ENCODE measurements around the gene GCN1.

Gene GCN1

DNA sequence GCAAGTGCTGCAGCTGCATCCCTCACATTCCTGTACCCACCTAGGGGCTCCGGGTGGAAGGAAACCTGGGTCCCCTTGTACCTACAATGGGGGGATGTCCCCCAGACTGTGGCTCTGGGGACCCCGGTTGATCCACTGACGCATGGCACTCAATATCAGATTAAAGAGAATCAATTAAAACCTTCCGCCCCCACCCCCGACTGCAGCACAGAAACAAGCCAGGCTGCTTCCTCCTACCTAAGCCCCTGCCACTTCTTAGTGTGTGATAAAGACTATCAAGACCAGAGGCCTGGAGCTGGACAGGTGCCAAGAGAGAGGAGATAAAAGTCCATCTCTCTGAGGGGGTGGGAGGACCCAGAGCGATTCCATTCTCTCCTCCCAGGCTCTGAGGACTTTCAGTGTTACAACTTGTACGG is 34.6 kb upstream of the GCN1 start:
- H3K27ac ChIP-seq (ENCODE audit: low read depth, low read length) = peak overlapping the region; percentile 51
- no peaks in the 10 kb centered on the region for H3K9me3 ChIP-seq (ENCODE audit: control insufficient read depth in 1 of 2, low read length in 2 of 2)
- H3K9ac ChIP-seq (ENCODE audit: low read depth in 1 of 2, low read length in 2 of 2) = peak overlapping the region; percentile 52 to 56
- no peaks in the 10 kb centered on the region for H3K27me3 ChIP-seq (ENCODE audit: control insufficient read depth in 1 of 2, insufficient read depth in 2 of 2, low read length in 2 of 2)
- H3K4me1 ChIP-seq (ENCODE audit: control insufficient read depth in 1 of 2, insufficient read depth in 2 of 2, low read length in 2 of 2) = peaks cover 90 to 96% of the 10 kb centered on the region in 2 donors
- no peaks in the 10 kb centered on the region for H3K36me3 ChIP-seq (ENCODE audit: control insufficient read depth in 1 of 2, insufficient read depth in 2 of 2, low read length in 2 of 2)
- peak overlapping the region; percentile 59 to 62 for H3K4me3 ChIP-seq (ENCODE audit: low read depth in 1 of 2, low read length in 2 of 2)

GRCh38 chr12:120228291-120229070 is 34.0 kb upstream of the GCN1 start:
- Histone ChIP-seq H3K4me3 (ENCODE audit: low read depth in 1 of 2, low read length in 2 of 2) (peak overlapping the region; percentile 59 to 62), H3K27ac (ENCODE audit: low read depth, low read length) (peak overlapping the region; percentile 58), H3K27me3 (ENCODE audit: control insufficient read depth in 1 of 2, insufficient read depth in 2 of 2, low read length in 2 of 2) (no peaks in the 10 kb centered on the region), H3K9ac (ENCODE audit: low read depth in 1 of 2, low read length in 2 of 2) (peak overlapping the region; percentile 18 to 51), H3K36me3 (ENCODE audit: control insufficient read depth in 1 of 2, insufficient read depth in 2 of 2, low read length in 2 of 2) (peaks cover 4 to 5% of the 10 kb centered on the region in 2 donors), H3K4me1 (ENCODE audit: control insufficient read depth in 1 of 2, insufficient read depth in 2 of 2, low read length in 2 of 2) (peaks cover 96% of the 10 kb centered on the region in 2 donors), H3K9me3 (ENCODE audit: control insufficient read depth in 1 of 2, low read length in 2 of 2) (no peaks in the 10 kb centered on the region)

- H3K4me1 ChIP-seq (ENCODE audit: control insufficient read depth in 1 of 2, insufficient read depth in 2 of 2, low read length in 2 of 2) = peaks cover 94% of the 10 kb centered on the region in 2 donors
- no peaks in the 10 kb centered on the region for H3K9me3 ChIP-seq (ENCODE audit: control insufficient read depth in 1 of 2, low read length in 2 of 2)
- H3K27me3 ChIP-seq (ENCODE audit: control insufficient read depth in 1 of 2, insufficient read depth in 2 of 2, low read length in 2 of 2) = no peaks in the 10 kb centered on the region
- H3K27ac ChIP-seq (ENCODE audit: low read depth, low read length) = peak overlapping the region; percentile 58
- H3K36me3 ChIP-seq (ENCODE audit: control insufficient read depth in 1 of 2, insufficient read depth in 2 of 2, low read length in 2 of 2) = peaks cover 5 to 9% of the 10 kb centered on the region in 2 donors
- peak overlapping the region; percentile 18 to 51 for H3K9ac ChIP-seq (ENCODE audit: low read depth in 1 of 2, low read length in 2 of 2)
- peak overlapping the region in 1 of 2 donors; percentile 62 for H3K4me3 ChIP-seq (ENCODE audit: low read depth in 1 of 2, low read length in 2 of 2)
Measured at GRCh38 chr12:120228041-120228290, 33.5 kb upstream of the GCN1 start.

DNA sequence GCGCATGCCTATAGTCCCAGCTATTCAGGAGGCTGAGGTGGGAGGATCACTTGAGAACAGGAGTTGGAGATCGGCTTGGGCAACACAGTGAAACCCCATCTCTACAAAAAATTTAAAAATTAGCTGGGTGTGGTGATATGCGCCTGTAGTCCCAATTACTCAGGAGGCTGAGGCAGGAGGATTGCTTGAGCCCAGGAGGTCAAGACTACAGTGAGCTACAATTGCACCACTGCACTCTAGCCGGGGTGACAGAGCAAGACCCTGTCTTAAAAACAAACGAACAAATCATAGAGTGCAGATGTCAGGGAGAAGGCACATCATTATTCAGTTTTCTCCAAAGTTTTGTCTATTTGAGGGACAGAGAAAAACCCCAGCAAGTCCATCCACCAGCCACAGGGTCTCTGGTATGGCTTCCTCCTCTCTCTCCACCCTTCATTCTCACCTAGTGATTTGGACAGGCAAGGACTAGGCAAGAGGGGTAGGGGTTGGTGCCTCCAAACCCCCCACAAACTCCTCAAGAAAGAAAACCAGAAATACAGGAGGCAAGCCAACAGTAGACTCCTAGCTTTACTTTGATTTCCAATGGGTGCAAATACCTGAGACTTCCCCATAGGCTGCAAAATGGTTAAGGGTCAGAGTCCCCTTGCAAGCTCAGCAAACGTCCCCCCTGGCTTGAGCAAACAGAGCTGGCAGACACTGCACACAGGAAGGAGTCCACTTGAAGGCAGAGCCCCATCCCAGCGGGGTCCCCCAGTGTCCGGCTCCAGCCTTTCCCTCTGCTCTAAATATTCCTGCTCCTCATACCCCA is 32.9 kb upstream of the GCN1 start:
- Histone ChIP-seq H3K36me3 (ENCODE audit: control insufficient read depth in 1 of 2, insufficient read depth in 2 of 2, low read length in 2 of 2) (peaks cover 8 to 14% of the 10 kb centered on the region in 2 donors), H3K9ac (ENCODE audit: low read depth in 1 of 2, low read length in 2 of 2) (peak overlapping the region; percentile 18 to 51), H3K27ac (ENCODE audit: low read depth, low read length) (peak overlapping the region; percentile 58), H3K4me3 (ENCODE audit: low read depth in 1 of 2, low read length in 2 of 2) (peak overlapping the region in 1 of 2 donors; percentile 62), H3K4me1 (ENCODE audit: control insufficient read depth in 1 of 2, insufficient read depth in 2 of 2, low read length in 2 of 2) (peaks cover 88 to 89% of the 10 kb centered on the region in 2 donors), H3K9me3 (ENCODE audit: control insufficient read depth in 1 of 2, low read length in 2 of 2) (no peaks in the 10 kb centered on the region), H3K27me3 (ENCODE audit: control insufficient read depth in 1 of 2, insufficient read depth in 2 of 2, low read length in 2 of 2) (no peaks in the 10 kb centered on the region)

DNA sequence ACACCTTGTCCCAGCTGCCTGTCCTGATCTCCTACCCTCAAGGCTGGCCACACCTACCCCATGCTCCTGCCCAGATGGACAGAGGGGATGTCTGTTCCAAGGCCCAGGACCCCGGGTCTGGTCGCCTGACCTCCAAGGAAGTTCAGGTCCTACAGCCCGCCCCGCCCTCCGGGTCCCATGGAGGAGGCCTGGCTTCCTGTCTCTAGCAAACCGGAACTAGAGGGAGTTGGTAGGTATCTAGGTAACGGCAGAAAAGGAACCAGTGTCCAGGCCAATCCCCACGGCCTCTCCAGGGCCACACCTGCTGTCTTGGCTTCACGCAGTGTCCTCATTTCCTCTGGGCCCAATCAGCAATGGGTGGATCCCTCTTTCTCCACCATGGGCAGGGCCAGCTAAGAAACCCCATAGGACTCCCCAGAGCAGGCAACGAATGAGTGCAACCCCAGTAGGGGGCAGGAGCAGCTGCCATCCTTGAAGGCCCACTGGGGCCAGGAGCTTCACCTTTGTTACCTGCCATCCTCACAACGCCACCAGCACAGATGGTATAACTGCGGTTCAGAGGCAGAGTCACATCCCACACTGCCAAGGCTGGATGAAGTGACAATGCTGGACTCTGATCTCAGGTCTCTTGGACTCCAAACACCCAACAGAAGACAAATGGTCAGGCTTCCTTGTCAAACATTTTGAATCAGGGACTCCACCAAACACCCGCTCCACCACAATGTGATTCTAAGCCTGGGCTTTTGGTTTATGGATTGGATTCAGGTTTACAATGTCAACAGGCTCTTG is 31.5 kb upstream of the GCN1 start:
- Histone ChIP-seq H3K9ac (ENCODE audit: low read depth in 1 of 2, low read length in 2 of 2) (peak overlapping the region; percentile 76 to 82), H3K27ac (ENCODE audit: low read depth, low read length) (peak overlapping the region; percentile 89), H3K4me1 (ENCODE audit: control insufficient read depth in 1 of 2, insufficient read depth in 2 of 2, low read length in 2 of 2) (peaks cover 75% of the 10 kb centered on the region in 2 donors)

DNA sequence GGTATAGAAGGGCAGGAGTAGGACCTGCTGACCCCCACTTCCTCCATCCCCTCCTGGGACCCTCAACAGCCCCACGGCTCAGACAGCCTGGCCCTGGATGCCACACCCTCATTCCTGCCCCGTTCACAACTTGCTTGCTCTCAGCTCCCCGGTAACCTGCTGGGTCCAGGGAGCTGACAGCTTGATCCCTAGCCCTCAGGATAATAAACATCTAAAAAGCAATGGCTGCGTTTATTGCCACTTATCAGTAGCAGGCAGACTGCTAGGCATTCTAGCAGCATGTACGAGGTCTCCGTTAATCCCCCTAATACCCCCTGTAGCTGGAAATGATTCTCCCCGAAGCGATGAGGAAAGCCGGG is 30.7 kb upstream of the GCN1 start:
- peaks cover 66 to 67% of the 10 kb centered on the region in 2 donors for H3K4me1 ChIP-seq (ENCODE audit: control insufficient read depth in 1 of 2, insufficient read depth in 2 of 2, low read length in 2 of 2)
- H3K36me3 ChIP-seq (ENCODE audit: control insufficient read depth in 1 of 2, insufficient read depth in 2 of 2, low read length in 2 of 2) = peaks cover 29 to 37% of the 10 kb centered on the region in 2 donors
- H3K27me3 ChIP-seq (ENCODE audit: control insufficient read depth in 1 of 2, insufficient read depth in 2 of 2, low read length in 2 of 2) = no peaks in the 10 kb centered on the region
- no peaks in the 10 kb centered on the region for H3K9me3 ChIP-seq (ENCODE audit: control insufficient read depth in 1 of 2, low read length in 2 of 2)
- H3K27ac ChIP-seq (ENCODE audit: low read depth, low read length) = peak overlapping the region; percentile 89
- peak overlapping the region; percentile 62 to 70 for H3K4me3 ChIP-seq (ENCODE audit: low read depth in 1 of 2, low read length in 2 of 2)
- peak overlapping the region; percentile 76 to 82 for H3K9ac ChIP-seq (ENCODE audit: low read depth in 1 of 2, low read length in 2 of 2)

More for the DNA sequence above, 31.5 kb upstream of the GCN1 start:
- H3K4me3 ChIP-seq (ENCODE audit: low read depth in 1 of 2, low read length in 2 of 2) = peak overlapping the region; percentile 62 to 70
- no peaks in the 10 kb centered on the region for H3K27me3 ChIP-seq (ENCODE audit: control insufficient read depth in 1 of 2, insufficient read depth in 2 of 2, low read length in 2 of 2)
- no peaks in the 10 kb centered on the region for H3K9me3 ChIP-seq (ENCODE audit: control insufficient read depth in 1 of 2, low read length in 2 of 2)
- peaks cover 22 to 28% of the 10 kb centered on the region in 2 donors for H3K36me3 ChIP-seq (ENCODE audit: control insufficient read depth in 1 of 2, insufficient read depth in 2 of 2, low read length in 2 of 2)

- H3K4me3 ChIP-seq (ENCODE audit: low read depth in 1 of 2, low read length in 2 of 2) = peak overlapping the region; percentile 62 to 70
- no peaks in the 10 kb centered on the region for H3K9me3 ChIP-seq (ENCODE audit: control insufficient read depth in 1 of 2, low read length in 2 of 2)
- H3K36me3 ChIP-seq (ENCODE audit: control insufficient read depth in 1 of 2, insufficient read depth in 2 of 2, low read length in 2 of 2) = peaks cover 34 to 43% of the 10 kb centered on the region in 2 donors
- no peaks in the 10 kb centered on the region for H3K27me3 ChIP-seq (ENCODE audit: control insufficient read depth in 1 of 2, insufficient read depth in 2 of 2, low read length in 2 of 2)
- peak overlapping the region; percentile 89 for H3K27ac ChIP-seq (ENCODE audit: low read depth, low read length)
- peak overlapping the region; percentile 76 to 82 for H3K9ac ChIP-seq (ENCODE audit: low read depth in 1 of 2, low read length in 2 of 2)
- peaks cover 60% of the 10 kb centered on the region in 2 donors for H3K4me1 ChIP-seq (ENCODE audit: control insufficient read depth in 1 of 2, insufficient read depth in 2 of 2, low read length in 2 of 2)
Measured at GRCh38 chr12:120224304-120225199, 30.0 kb upstream of the GCN1 start.

GRCh38 chr12:120223458-120224303 is 29.2 kb upstream of the GCN1 start:
- Histone ChIP-seq H3K27ac (ENCODE audit: low read depth, low read length) (no peak overlapping the region), H3K9me3 (ENCODE audit: control insufficient read depth in 1 of 2, low read length in 2 of 2) (no peaks in the 10 kb centered on the region), H3K4me1 (ENCODE audit: control insufficient read depth in 1 of 2, insufficient read depth in 2 of 2, low read length in 2 of 2) (peaks cover 51 to 52% of the 10 kb centered on the region in 2 donors), H3K4me3 (ENCODE audit: low read depth in 1 of 2, low read length in 2 of 2) (peak overlapping the region; percentile 62 to 70), H3K9ac (ENCODE audit: low read depth in 1 of 2, low read length in 2 of 2) (peak overlapping the region; percentile 76 to 82), H3K27me3 (ENCODE audit: control insufficient read depth in 1 of 2, insufficient read depth in 2 of 2, low read length in 2 of 2) (no peaks in the 10 kb centered on the region), H3K36me3 (ENCODE audit: control insufficient read depth in 1 of 2, insufficient read depth in 2 of 2, low read length in 2 of 2) (peaks cover 39 to 52% of the 10 kb centered on the region in 2 donors)

Measured in duodenal mucosa (tissue), 2 donors.